Activated naive CD4-positive, alpha-beta T cell treated with anti-CD3 and anti-CD28 coated beads, Interleukin-2, amount 50 U/mL, for 24 hours (primary cell): Measurements from ENCODE around the gene NAA38.
A peak's percentile ranks its signal among the peaks of the same experiment; 100 is the strongest.
"Not testable (repeated sequence)": the region's sequence is repeated elsewhere in the genome, so short reads cannot be mapped to it uniquely, and the experiment has no call there.

Experiments
- H3K27ac Mint-ChIP-seq: one replicate; pipeline ENCODE4 v1.8.0; 2021; ENCODE audit warnings: mild to moderate bottlenecking, mixed read lengths
- H3K27me3 Mint-ChIP-seq: one replicate; pipeline ENCODE4 v1.8.0; 2021; ENCODE audit warnings: mixed read lengths
- H3K36me3 Mint-ChIP-seq: one replicate; pipeline ENCODE4 v1.8.0; 2021; ENCODE audit warnings: mixed read lengths
- H3K4me1 Mint-ChIP-seq: one replicate; pipeline ENCODE4 v1.8.0; 2021; ENCODE audit warnings: mixed read lengths
- H3K4me3 Mint-ChIP-seq: one replicate; pipeline ENCODE4 v1.8.0; 2021; ENCODE audit warnings: mild to moderate bottlenecking, mixed read lengths
- H3K9me3 Mint-ChIP-seq: one replicate; pipeline ENCODE4 v1.8.0; 2021; ENCODE audit warnings: mixed read lengths

The NAA38 gene

GRCh38 chr17:7885367-7886226 is 28.2 kb upstream of the NAA38 start:
- no peaks in the 10 kb centered on the region for H3K27me3 Mint-ChIP-seq
- H3K36me3 Mint-ChIP-seq: peaks cover 7% of the 10 kb centered on the region
- peaks cover 10% of the 10 kb centered on the region for H3K4me1 Mint-ChIP-seq
- H3K27ac Mint-ChIP-seq: peak overlapping the region; percentile 63
- H3K9me3 Mint-ChIP-seq: no peaks in the 10 kb centered on the region
- peak overlapping the region; percentile 37 for H3K4me3 Mint-ChIP-seq

GRCh38 chr17:7884581-7885366 is 27.4 kb upstream of the NAA38 start:
- Mint-ChIP-seq H3K36me3 (peaks cover 3% of the 10 kb centered on the region), H3K4me3 (peak overlapping the region; percentile 61), H3K4me1 (peaks cover 5% of the 10 kb centered on the region), H3K27ac (peak overlapping the region; percentile 72), H3K9me3 (no peaks in the 10 kb centered on the region), H3K27me3 (no peaks in the 10 kb centered on the region)

DNA sequence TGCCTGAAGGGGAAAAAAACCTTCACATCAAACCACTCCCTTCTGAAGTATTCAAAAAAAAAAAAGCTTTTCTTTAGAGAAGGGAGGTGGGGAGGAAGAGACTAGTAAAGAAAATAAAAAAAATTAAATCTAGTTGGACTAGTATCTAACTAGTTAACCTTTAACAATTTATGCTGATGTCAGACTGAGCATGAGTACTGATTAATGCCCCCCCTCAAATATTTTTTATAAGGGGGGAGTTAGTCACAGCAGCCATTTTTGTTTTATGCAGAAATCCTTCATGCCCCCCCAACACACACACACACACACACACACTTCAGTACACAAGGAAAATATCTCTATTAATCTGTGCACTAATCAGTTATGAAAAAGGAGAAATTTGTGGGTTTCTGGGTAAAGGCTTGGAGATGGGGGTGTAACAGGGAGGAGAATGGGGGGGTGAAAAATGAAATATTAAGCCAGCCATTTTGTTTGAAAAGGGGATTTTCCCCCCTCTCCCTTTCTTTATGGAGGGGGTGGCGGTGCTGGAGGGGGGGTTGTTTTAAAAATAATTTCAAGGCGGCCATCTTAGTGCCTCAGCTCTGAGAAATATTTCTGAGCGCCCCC is 26.5 kb upstream of the NAA38 start:
- no peaks in the 10 kb centered on the region for H3K27me3 Mint-ChIP-seq
- H3K36me3 Mint-ChIP-seq: peaks cover 3% of the 10 kb centered on the region
- no peaks in the 10 kb centered on the region for H3K4me1 Mint-ChIP-seq
- peak overlapping the region; percentile 73 for H3K4me3 Mint-ChIP-seq
- peak overlapping the region; percentile 77 for H3K27ac Mint-ChIP-seq
- no peaks in the 10 kb centered on the region for H3K9me3 Mint-ChIP-seq

DNA sequence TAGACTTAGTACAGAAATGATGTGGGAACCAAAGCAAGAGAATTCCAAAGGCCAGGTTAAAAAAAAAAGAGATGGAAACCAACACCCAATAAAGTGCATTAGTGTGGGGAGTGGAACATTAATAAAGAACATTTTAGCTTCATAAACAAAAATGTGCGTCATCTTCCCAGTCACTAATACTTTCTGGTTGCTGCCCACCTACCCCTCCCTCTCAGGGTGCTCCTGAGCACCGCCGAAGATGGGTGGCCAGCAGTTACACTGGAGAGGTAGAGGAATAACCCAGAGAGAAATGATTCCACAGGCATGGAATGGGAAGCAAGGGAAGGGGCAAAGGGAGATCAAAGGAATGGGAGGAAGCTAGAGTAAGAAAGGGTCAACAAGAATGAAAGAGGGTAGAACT is 25.3 kb upstream of the NAA38 start:
- Mint-ChIP-seq H3K4me3 (no peak overlapping the region), H3K27ac (no peak overlapping the region), H3K36me3 (peaks cover 3% of the 10 kb centered on the region), H3K9me3 (no peaks in the 10 kb centered on the region), H3K4me1 (no peaks in the 10 kb centered on the region), H3K27me3 (no peaks in the 10 kb centered on the region)

GRCh38 chr17:7882068-7882467 is 24.7 kb upstream of the NAA38 start:
- Mint-ChIP-seq H3K4me3 (no peak overlapping the region), H3K27me3 (no peaks in the 10 kb centered on the region), H3K36me3 (peaks cover 3% of the 10 kb centered on the region), H3K4me1 (no peaks in the 10 kb centered on the region), H3K27ac (no peak overlapping the region), H3K9me3 (no peaks in the 10 kb centered on the region)

GRCh38 chr17:7881276-7882054 is 24.1 kb upstream of the NAA38 start:
- H3K36me3 Mint-ChIP-seq: peaks cover 4% of the 10 kb centered on the region
- no peak overlapping the region for H3K27ac Mint-ChIP-seq
- no peak overlapping the region for H3K4me3 Mint-ChIP-seq
- H3K4me1 Mint-ChIP-seq: peaks cover 5% of the 10 kb centered on the region
- H3K27me3 Mint-ChIP-seq: no peaks in the 10 kb centered on the region
- H3K9me3 Mint-ChIP-seq: no peaks in the 10 kb centered on the region

- H3K4me1 Mint-ChIP-seq: peaks cover 14% of the 10 kb centered on the region
- H3K4me3 Mint-ChIP-seq: no peak overlapping the region
- H3K9me3 Mint-ChIP-seq: no peaks in the 10 kb centered on the region
- H3K27ac Mint-ChIP-seq: no peak overlapping the region
- peaks cover 7% of the 10 kb centered on the region for H3K36me3 Mint-ChIP-seq
- H3K27me3 Mint-ChIP-seq: no peaks in the 10 kb centered on the region
Measured at GRCh38 chr17:7880076-7880868, 22.9 kb upstream of the NAA38 start.

DNA sequence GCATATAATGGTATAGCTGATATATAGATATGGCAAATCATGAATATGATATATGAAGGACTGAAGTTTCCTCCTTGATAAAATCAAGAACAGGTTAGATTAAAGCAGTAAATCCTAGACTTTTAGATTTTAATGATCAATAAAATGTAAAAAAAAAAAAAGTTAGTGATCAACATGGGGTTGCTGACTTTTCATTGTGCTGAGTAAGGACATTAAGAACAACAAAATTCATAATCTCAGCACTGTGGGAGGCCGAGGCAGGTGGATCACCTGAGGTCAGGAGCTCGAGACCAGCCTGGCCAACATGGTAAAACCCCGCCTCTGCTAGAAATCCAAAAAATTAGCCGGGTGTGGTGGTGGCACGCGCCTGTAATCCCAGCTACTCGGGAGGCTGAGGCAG is 20.9 kb upstream of the NAA38 start:
- H3K4me1 Mint-ChIP-seq: peaks cover 26% of the 10 kb centered on the region
- H3K27ac Mint-ChIP-seq: no peak overlapping the region
- no peaks in the 10 kb centered on the region for H3K27me3 Mint-ChIP-seq
- no peaks in the 10 kb centered on the region for H3K9me3 Mint-ChIP-seq
- H3K4me3 Mint-ChIP-seq: no peak overlapping the region
- peaks cover 14% of the 10 kb centered on the region for H3K36me3 Mint-ChIP-seq

DNA sequence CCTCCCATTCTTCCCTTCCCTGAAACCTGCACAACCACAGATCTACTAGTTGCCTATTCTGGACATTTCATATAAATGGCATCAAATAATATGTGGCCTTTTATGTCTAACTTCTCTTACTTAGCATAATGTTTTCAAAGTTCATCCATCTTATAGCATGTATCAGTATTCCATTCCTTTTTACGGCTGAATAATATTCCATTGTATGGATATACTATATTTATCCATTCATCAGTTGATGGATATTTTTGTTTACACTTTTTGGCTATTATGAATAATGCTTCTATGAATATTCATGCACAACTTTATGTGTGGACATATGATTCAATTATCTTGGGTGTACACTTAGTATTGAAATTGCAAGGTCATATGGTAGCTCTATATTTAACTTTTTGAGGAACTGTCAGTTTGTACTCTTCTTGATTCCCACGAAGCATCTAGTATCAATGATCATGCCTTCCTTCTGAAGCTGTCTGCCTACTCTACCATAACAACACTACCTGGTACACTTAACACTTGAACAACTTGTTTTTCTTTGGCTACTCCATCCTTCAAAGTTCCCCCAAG is 18.5 kb upstream of the NAA38 start:
- H3K4me1 Mint-ChIP-seq: peaks cover 34% of the 10 kb centered on the region
- peaks cover 14% of the 10 kb centered on the region for H3K36me3 Mint-ChIP-seq
- H3K27ac Mint-ChIP-seq: no peak overlapping the region
- no peaks in the 10 kb centered on the region for H3K27me3 Mint-ChIP-seq
- H3K4me3 Mint-ChIP-seq: no peak overlapping the region
- H3K9me3 Mint-ChIP-seq: no peaks in the 10 kb centered on the region

DNA sequence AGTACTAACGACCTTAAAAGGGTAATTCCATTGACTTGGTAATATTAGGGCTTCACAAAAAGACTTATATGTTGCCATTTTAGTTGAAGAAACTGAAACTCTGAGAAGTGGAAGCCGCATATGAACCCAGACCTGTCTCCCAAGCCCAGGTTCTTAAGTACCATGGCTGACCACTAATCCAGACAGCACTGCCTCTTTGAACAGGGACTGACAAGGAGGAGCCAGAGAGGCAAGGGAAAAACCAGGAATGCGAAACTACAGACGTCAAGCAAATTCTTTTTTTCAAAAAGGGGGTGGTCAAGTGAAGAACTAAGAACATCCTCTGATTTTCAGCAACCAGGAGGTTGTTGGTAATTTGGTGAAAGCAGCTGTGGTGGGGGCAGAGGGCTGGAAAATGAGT is 15.7 kb upstream of the NAA38 start:
- H3K36me3 Mint-ChIP-seq: peaks cover 14% of the 10 kb centered on the region
- H3K9me3 Mint-ChIP-seq: no peaks in the 10 kb centered on the region
- peak overlapping the region; percentile 68 for H3K27ac Mint-ChIP-seq
- H3K4me1 Mint-ChIP-seq: peaks cover 50% of the 10 kb centered on the region
- no peak overlapping the region for H3K4me3 Mint-ChIP-seq
- H3K27me3 Mint-ChIP-seq: no peaks in the 10 kb centered on the region

DNA sequence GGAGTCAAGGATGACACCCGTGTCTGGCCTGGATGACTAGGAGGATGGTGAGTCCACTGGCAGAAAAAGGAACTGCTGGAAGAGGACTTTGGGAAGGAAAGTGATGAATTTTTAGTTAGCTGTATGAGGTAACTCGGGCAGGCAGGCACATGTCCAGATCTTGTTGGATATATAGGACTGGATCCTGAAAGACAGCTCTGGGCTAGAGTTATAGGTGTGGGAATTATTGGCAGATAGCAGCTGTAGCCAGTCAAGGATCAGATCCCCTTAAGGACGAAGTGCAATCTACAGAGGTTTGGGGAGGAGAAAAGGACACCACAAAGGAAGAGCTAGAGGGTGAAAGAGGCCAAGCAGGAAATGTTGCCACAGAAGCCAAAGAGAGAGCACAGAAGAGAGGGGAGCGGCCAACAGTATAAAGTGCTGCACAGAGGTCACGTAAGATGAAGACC is 10.5 kb upstream of the NAA38 start:
- peak overlapping the region; percentile 37 for H3K4me3 Mint-ChIP-seq
- peaks cover 44% of the 10 kb centered on the region for H3K4me1 Mint-ChIP-seq
- H3K27ac Mint-ChIP-seq: peak overlapping the region; percentile 93
- H3K27me3 Mint-ChIP-seq: no peaks in the 10 kb centered on the region
- H3K9me3 Mint-ChIP-seq: no peaks in the 10 kb centered on the region
- peaks cover 2% of the 10 kb centered on the region for H3K36me3 Mint-ChIP-seq

DNA sequence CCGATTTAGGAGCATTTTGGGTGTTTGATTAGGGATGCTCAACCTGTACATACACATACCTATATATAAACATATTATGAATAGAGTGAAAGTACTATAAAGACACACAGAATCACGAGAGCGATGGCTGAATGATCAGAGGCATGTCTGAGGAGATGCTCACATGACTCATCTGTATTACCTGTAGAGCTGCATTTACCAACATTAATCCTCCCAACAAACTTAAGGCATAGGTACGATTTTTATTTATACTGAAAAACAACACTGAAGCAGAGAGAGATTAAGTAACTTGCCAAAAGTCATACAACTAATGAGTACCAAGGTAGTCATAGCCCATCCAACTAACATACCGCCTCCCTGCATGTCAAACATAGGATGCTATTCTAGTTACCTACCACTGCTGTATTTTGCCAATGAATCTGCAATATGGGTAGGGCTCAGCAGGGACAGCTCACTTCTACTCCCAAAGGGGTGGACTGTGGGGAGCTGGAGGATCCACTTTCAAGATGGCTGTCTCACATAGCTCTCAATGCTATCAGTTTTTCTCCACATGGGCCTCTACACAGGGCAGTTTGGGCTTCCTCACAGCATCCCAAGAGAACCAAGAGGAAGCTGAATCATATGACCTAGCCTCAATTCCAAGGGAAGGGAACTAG is 7.8 kb upstream of the NAA38 start:
- peaks cover 43% of the 10 kb centered on the region for H3K4me1 Mint-ChIP-seq
- no peak overlapping the region for H3K27ac Mint-ChIP-seq
- H3K9me3 Mint-ChIP-seq: no peaks in the 10 kb centered on the region
- no peak overlapping the region for H3K4me3 Mint-ChIP-seq
- H3K27me3 Mint-ChIP-seq: no peaks in the 10 kb centered on the region
- H3K36me3 Mint-ChIP-seq: peaks cover 4% of the 10 kb centered on the region

DNA sequence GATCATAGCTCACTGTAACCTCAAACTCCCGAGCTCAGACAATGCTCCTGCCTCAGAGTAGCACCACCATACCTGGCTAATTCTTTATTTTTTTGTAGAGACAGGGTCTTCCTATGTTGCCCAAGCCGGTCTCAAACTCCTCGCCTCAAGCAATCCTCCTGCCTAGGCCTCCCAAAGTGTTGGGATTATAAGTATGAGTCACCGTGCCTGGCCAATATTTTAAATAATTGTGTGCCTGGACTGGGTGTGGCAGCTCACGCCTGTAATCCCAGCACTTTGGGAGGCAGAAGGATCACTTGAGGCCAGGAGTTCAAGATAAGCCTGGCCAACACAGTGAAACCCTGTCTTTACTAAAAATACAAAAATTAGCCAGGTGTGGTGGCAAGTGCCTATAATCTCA is 7.0 kb upstream of the NAA38 start:
- H3K27me3 Mint-ChIP-seq, H3K36me3 Mint-ChIP-seq, H3K27ac Mint-ChIP-seq, H3K9me3 Mint-ChIP-seq, H3K4me3 Mint-ChIP-seq: not testable (repeated sequence)
- H3K4me1 Mint-ChIP-seq: peaks cover 38% of the 10 kb centered on the region
